ENCODE measurements around the gene MYOZ2.
"Not testable (repeated sequence)": the region's sequence is repeated elsewhere in the genome, so short reads cannot be mapped to it uniquely, and the experiment has no call there.

The MYOZ2 gene

DNA sequence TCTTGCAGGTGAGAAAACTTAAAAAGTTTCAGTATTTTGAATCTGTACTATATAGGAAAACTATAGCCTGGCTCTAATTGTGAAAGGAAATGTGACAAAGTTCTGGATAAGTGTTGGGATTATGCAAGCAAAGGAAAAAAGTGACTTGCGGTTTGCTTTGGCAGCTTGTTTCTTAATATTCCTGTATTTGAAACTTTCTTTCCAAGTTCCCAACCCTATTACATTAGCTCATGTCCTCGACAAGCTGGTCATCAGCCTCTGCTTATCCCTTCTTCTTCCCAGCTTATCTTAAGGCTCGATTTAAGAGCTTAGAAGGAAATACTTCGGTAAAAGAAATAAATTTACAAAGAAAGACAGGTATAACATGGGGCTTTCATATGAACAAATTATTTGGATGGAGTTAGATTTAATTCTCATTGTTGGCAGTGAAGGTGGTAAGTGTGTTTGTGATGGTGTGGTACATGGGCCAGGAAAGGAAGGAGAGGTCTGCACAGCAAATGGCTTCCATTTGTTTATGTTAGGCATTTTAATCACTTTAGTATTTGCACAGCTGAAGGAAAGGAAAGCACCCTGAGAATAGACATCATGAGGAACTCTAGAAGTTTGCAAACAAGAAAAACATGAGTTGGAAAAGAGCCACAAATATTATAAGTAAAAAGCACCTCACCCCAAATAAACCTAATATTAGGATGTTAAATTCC, 5.1 kb upstream of the MYOZ2 start:
- no peak for DNase-seq

- DNase-seq = no peak
Measured at GRCh38 chr4:119131164-119131563, 4.5 kb upstream of the MYOZ2 start.

- DNase-seq = no peak
Measured at GRCh38 chr4:119132306-119132705, 3.3 kb upstream of the MYOZ2 start.

DNA sequence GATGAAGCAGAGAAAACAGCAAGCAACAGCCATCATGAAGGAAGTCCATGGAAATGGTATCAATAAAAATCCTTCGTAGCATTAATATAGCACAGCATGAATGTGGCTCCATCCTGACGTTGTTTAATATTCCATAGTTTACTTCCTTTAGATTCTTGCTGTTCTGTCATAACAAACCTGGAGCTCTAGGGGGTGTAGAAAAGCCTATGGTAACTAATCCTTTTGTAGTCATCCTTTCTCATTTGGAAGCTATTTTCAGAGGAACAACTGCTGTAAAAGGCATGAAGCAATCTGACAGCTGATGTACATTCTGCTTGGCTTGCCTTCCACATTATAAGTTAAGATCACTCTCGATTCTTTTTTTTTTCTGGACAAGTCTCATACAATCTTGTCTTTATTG, 914 bp downstream of the MYOZ2 start:
- no peak for DNase-seq

- no peak for DNase-seq
Measured at GRCh38 chr4:119138046-119138445, 2.4 kb downstream of the MYOZ2 start.

DNA sequence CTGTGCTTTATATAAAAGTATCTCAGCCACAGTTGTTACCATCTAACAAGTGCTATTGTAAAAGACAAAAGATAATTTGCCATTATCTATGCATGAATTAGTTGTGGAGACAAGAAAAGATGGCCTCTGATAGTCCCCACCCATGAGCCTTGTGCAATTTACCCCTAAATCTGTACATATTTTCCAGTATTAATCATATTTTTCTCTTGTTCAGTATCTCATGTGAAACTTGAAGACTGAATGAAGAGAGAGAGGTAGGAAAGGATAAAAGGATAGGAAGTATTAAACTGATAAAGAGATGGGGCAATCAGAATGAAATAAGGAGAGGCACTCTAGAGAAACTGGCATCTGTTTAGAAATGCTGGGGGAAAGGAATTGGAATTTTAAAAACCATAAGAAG, 3.7 kb downstream of the MYOZ2 start:
- DNase-seq = no peak

- no peak for DNase-seq
Measured at GRCh38 chr4:119139822-119140252, 4.2 kb downstream of the MYOZ2 start.

- DNase-seq = not testable (repeated sequence)
Measured at GRCh38 chr4:119141283-119141682, 5.7 kb downstream of the MYOZ2 start.

DNA sequence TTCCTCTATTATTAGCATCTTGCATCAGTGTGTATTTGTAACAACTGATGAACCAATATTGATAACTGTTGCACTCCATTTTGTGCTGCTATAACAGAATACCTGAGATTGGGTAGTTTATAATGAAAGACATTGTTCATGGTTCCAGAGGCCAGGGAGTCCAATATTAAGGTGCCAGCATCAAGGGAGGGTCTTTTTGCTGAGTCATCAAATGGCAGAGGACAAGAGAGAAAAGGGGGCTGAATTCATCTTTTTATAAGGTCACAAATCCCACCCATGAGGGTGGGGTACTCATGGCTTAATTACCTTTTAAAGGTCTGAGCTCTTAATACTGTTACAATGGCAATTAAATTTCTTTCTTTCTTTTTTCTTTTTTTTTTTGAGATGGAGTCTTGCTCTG, 7.2 kb downstream of the MYOZ2 start:
- no peak for DNase-seq

GRCh38 chr4:119143341-119143740, 7.7 kb downstream of the MYOZ2 start:
- not testable (repeated sequence) for DNase-seq

- DNase-seq = no peak
Measured at GRCh38 chr4:119149110-119149509, 13.5 kb downstream of the MYOZ2 start.

- no peak for DNase-seq
Measured at GRCh38 chr4:119151161-119151560, 15.5 kb downstream of the MYOZ2 start.

DNA sequence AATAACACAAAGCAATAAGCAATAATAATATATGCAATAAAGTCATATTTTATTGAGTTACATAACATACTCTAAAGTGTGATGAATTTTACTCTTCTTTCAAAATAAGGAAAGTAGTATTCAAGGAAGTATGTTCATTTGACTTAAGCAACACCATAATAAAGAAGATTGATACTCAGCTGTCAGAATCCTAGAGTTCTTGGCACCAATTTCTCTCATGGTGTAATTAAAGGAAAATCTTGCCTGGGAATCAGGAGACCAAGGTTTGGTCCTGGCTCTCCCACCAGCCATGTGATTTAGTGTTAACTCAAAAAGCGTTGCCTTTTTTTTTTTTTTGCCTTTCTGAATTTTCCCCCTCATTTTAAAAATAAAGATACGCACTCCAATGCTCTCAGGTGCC, 17.1 kb downstream of the MYOZ2 start:
- no peak for DNase-seq

GRCh38 chr4:119162174-119162573, 26.5 kb downstream of the MYOZ2 start:
- no peak for DNase-seq

- no peak for DNase-seq
Measured at GRCh38 chr4:119165767-119166166, 30.1 kb downstream of the MYOZ2 start.

DNA sequence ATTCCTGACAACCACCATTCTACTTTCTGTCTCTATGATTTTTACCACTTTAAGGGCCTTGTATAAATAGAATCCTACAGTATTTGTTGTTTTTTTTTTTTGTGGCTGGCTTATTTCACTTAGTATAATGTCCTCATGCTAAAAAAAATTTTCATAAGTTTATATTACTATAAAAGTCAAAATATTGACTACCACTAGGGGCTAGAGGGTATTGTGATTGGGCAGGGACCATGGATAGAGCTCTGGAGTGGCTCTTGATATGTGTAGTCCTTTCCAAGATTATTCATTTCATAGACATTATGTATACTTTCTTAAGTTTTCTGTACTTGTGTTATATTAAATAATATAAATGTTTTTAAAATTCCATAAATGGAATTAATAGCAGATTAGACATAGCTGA, 34.6 kb downstream of the MYOZ2 start:
- no peak for DNase-seq

DNA sequence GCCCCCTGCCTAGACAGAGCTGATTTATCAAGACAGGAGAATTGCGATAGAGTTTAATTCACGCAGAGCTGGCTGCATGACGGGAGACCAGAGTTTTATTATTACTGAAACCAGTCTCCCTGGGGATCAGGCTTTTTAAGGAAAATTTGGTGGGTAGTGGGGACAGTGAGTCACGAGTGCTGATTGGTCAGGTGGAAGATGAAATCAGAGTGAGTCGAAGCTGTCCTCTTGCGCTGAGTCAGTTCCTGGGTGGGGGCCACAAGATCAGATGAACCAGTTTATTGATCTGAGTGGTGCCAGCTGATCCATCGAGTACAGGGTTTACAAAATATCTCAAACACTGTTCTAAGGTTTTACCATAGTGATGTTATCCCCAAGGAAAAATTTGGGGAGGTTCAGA, 36.6 kb downstream of the MYOZ2 start:
- DNase-seq = no peak

DNA sequence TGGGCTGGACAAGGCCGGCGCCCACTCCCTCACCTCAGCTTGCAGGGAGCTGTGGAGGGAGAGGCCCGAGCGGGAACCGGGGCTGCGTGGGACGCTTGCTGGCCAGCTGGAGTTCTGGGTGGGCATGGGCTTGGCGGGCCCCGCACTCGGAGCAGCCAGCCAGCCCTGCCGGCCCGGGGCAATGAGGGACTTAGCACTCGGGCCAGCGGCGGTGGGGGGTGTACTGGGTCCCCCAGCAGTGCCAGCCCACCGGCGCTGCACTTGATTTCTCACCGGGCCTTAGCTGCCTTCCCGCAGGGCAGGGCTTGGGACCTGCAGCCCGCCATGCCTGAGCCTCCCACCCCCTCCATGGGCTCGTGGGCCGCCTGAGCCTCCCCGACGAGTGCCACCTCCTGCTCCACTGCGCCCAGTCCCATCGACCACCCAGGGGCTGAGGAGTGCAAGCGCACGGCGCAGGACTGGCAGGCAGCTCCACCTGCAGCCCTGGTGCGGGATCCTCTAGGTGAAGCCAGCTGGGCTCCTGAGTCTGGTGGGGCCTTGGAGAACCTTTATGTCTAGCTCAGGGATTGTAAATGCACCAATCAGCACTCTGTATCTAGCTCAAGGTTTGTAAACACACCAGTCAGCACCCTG, 38.2 kb downstream of the MYOZ2 start:
- not testable (repeated sequence) for DNase-seq

- DNase-seq = no peak
Measured at GRCh38 chr4:119179011-119179410, 43.4 kb downstream of the MYOZ2 start.

- no peak for DNase-seq
Measured at GRCh38 chr4:119184128-119184527, 48.5 kb downstream of the MYOZ2 start.

- no peak for DNase-seq
Measured at GRCh38 chr4:119189638-119190037, 54.0 kb downstream of the MYOZ2 start.

- no peak for DNase-seq
Measured at GRCh38 chr4:119190354-119190753, 54.7 kb downstream of the MYOZ2 start.

DNA sequence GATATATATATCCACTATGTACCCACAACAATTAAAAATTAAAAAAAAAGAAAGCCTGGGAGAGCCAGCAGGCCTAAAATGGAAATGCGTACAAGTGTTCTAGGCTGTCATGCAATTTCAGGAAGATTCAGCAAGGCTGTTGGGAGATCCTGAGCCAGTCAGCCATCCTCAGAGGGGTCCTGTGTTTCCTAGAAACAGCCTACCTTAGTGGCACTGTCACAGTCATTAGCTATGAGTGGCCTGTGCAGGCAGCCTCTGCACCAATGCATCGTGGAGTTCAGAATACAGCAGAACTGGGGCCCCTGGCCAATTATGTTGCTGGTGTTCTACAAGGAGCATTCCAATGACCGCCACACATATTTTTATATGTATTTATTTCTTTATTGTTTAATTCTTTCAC, 55.9 kb downstream of the MYOZ2 start:
- no peak for DNase-seq

DNA sequence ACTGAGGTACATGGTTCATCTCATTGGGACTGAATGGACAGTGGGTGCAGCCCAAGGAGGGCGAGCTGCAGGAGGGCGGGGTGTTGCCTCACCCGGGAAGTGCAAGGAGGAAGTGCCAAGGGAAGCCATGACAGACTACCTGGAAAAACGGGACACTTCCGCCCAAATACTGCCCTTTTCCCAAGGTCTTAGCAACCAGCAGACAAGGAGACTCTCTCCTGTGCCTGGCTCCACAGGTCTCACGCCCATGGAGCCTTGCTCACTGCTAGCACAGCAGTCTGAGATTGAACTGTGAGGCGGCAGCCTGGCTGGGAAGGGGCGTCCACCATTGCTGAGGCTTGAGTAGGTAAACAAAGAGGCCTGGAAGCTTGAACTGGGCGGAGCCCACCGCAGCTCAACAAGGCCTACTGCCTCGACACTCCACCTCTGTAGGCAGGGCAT, 62.2 kb downstream of the MYOZ2 start:
- no peak for DNase-seq

GRCh38 chr4:119204916-119205315, 69.3 kb downstream of the MYOZ2 start:
- no peak for DNase-seq
